Neural cell (in vitro differentiated cells): Measurements from ENCODE around the gene TNRC6A.

Source experiments
- CTCF ChIP-seq: fragments of 450-650 bp; IDR thresholded peaks from 2 replicates; pipeline ENCODE4 v1.5.1; 2014; ENCODE audit warnings: antibody characterized with exemption, mild to moderate bottlenecking, moderate library complexity; ENCODE audit not compliant: poor library complexity, severe bottlenecking
- EZH2 ChIP-seq: fragments of 200-600, 300-800 bp; shearing (Covaris generic), sonication (generic); IDR thresholded peaks from 2 replicates; pipeline ENCODE4 v1.6.1; 2014; ENCODE audit warnings: antibody characterized with exemption, low read length, borderline replicate concordance, mild to moderate bottlenecking; ENCODE audit not compliant: insufficient read depth, poor library complexity, severe bottlenecking
- MXI1 ChIP-seq: fragments of 450-650 bp; conservative IDR thresholded peaks from 2 replicates; pipeline ENCODE4 v1.6.1; 2014; ENCODE audit warnings: antibody characterized with exemption, mild to moderate bottlenecking; ENCODE audit not compliant: poor library complexity, severe bottlenecking
- POLR2AphosphoS5 ChIP-seq: IDR thresholded peaks from 2 replicates; pipeline ENCODE4 v1.6.1; 2012
- SMC3 ChIP-seq: fragments of 450-650 bp; conservative IDR thresholded peaks from 2 replicates; pipeline ENCODE4 v1.6.1; 2014; ENCODE audit warnings: antibody characterized with exemption, mild to moderate bottlenecking, moderate library complexity; ENCODE audit not compliant: poor library complexity

- TF ChIP-seq CTCF: no peak
- no peak for TF ChIP-seq SMC3
- no peak for TF ChIP-seq POLR2AphosphoS5
- TF ChIP-seq MXI1: no peak
- TF ChIP-seq EZH2: no peak
These were observed 107.4 kb downstream of the TNRC6A start for GRCh38 chr16:24836836-24837235.
